HG02870 (cell line): ENCODE results near the gene SLC35E2B.
"Not testable (repeated sequence)": the region's sequence is repeated elsewhere in the genome, so short reads cannot be mapped to it uniquely, and the experiment has no call there.

Experiments
- ATAC-seq: cut with Tn5 transposase; IDR thresholded peaks from one replicate; pipeline ENCODE4 v1.9.1; 2021; ENCODE audit warnings: mild to moderate bottlenecking, moderate library complexity; ENCODE audit not compliant: unreplicated experiment

The SLC35E2B gene

DNA sequence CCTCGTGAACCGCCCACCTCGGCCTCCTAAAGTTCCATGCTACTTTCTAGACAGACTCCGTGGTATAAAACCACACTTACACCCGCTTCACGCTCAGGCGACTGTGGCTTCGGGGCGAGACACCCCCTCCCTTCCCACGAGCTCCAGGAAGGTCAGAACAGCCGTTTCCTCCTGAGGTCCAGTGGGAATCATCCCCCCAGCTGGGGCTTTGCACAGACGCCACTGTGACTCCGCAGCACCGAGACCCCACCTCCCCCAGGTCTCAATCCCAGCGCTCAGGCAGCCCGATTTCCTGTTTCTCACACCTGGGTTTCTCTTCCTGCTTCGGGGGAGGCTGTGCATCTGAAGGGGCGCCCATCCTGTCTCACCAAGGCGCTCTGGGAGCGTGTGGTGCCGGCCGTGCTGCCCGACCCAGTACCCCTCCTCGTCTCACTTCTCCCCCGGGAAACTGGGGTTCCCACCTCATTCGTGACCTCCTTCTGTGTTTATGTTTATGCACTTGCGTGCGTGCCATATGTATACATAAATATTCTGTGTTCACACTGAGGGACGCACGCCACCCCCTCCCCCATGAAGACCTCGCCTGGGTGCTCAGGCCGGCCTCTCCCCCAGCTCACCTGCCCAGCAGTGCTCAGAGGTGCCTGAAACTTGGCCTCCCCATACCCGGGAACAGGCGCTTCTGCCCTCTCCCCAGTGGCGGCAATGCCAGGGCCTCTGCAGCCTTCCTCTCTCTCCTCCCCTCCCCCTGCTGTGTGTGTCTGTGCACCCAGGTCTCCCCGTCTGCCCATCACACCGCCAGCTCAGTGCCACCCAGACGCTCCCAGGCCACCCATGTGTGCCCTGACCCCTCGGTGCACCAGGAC is 14.6 kb downstream of the SLC35E2B start:
- ATAC-seq, result peak; percentile 50

- not testable (repeated sequence) for ATAC-seq
Observed at GRCh38 chr1:1676087-1676486, 16.5 kb downstream of the SLC35E2B start.

- ATAC-seq, result not testable (repeated sequence)
Observed at GRCh38 chr1:1675218-1675617, 17.4 kb downstream of the SLC35E2B start.

DNA sequence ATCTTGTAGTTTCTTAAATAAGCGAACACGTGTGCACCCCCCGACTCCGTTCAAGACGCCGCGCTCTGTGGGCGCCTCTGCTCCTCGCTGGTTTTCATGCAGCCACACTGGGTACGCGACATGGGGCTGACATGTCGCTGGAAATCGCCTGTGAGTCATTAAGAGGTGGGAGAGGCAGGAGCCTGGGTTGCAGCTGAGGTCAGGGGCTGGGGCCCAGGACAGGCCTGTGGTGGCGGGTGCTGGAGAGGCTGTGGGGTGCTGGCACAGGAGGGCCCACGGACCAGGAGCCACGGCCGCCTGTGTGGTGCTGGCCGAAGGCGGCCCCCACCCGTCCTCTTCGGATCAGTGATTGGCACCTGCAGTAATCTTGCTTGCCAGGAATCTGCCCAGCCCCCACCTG is 17.8 kb downstream of the SLC35E2B start:
- not testable (repeated sequence) for ATAC-seq

DNA sequence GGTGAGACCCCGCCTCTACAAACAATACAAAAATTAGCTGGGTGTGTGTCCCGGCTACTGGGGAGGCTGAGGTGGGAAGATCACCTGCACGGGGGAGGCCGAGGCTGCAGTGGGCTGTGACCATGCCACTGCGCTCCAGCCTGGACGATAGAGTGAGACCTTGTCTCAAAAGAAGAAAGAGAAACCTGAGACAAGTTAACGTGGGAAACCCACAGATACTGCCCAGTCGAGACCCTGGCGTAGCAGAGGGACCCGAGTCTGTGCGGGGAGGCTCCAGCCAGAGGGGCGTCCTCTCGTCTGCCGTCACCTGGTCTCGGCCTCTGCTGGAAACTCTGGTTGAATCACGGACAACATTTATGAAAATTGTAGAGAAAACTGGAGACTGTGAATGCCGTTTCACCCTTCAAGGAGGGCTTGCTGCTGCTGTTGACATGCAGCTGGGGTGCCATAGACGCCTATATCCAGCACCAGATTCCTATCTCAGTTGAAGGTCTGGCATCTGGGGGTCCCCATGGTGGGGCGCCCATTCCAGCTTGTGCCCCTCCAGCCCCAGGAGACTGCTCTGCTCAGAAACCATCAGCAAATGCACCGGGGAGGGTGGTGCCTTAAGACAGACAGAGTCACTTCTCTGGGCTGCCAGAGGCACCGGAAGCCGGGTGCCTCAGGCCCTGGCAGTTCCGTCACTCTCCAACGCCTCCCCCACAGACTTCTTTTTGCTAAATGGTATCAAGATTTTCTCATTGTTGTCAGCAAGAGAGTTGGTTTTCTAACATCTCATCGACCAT is 20.2 kb downstream of the SLC35E2B start:
- ATAC-seq, result no peak

- ATAC-seq, result no peak
Observed at GRCh38 chr1:1671365-1672119, 21.1 kb downstream of the SLC35E2B start.

GRCh38 chr1:1670866-1671265 is 21.7 kb downstream of the SLC35E2B start:
- ATAC-seq, result no peak

- ATAC-seq, result no peak
Observed at GRCh38 chr1:1669468-1670440, 22.8 kb downstream of the SLC35E2B start.

DNA sequence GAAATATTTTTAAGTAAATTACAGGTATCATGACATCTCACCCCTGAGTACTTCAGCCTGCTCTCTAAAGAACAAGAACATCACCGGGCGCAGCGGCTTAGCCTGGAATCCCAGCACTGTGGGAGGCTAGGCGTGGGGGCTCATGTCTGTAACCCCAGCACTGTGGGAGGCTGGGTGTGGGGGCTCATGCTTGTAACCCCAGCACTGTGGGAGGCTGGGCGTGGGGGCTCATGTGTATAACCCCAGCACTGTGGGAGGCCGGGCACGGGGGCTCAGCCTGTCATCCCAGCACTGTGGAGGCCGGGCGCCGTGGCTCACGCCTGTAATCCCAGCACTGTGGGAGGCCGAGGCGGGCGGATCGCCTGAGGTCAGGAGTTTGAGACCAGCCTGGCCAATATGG is 26.1 kb downstream of the SLC35E2B start:
- ATAC-seq, result no peak

GRCh38 chr1:1665815-1666251 is 26.8 kb downstream of the SLC35E2B start:
- ATAC-seq, result no peak

DNA sequence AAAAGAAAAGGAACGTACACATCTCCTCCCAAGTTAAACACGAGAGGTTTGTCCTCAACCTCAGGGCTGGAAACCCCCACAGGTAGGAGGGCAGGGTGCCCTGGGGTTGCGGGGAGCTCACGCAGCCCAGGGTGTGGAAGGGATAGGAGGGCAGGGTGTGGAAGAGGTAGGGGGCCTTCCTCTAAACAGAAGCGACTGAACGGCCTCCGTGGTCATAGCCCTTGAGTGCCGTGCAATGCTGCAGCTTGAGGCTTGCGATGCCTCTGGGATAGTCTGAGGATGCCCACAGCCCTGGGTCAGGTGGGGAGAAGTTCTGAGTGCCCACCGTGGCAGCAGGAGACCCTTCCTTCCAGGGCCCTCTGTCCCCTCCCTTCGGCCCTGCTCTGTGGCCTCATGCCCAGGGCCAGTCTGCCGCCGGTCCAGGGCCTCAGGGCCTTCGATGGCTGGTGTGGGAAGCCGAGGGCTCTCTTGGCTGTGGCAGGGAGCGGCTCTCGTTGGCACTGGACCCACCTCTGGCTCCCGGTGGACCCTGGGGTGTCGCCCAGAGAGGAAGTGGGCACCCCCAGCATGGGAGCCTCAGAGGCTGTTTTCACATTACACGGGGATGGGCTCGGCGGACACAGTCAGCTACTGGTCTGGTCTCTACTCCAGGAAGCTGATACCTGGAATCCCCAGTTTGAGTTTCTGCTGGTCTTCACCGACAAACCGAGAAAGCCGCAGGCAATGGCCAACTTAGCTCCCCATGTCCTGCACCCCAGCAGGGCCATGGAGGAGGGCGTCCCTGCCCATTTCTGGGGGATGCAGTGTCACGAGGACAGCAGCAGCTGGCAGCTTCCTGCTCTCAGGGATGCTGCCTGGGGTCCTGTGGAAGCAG is 27.4 kb downstream of the SLC35E2B start:
- no peak for ATAC-seq

DNA sequence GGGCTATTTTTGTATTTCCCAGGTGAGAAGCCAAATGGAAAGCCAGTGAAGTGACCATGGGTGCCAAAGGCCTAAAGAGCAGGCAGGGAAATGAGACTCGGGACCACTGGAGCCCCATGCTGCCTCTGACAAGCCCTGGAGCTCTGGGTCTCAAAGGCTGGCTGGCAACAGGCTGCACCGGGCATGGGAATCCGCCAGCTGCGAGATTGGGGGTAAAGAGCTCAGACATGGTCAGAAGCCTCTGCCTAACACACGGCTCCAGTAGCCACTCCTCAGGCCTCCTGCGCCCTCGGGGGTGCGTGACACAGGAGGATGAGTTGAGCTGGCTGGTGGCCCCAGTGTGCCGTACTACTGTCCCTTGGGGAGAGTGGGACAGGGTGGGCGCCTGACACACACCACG is 28.3 kb downstream of the SLC35E2B start:
- not testable (repeated sequence) for ATAC-seq

- ATAC-seq, result not testable (repeated sequence)
Observed at GRCh38 chr1:1662830-1663560, 29.6 kb downstream of the SLC35E2B start.

- not testable (repeated sequence) for ATAC-seq
Observed at GRCh38 chr1:1662392-1662791, 30.2 kb downstream of the SLC35E2B start.

DNA sequence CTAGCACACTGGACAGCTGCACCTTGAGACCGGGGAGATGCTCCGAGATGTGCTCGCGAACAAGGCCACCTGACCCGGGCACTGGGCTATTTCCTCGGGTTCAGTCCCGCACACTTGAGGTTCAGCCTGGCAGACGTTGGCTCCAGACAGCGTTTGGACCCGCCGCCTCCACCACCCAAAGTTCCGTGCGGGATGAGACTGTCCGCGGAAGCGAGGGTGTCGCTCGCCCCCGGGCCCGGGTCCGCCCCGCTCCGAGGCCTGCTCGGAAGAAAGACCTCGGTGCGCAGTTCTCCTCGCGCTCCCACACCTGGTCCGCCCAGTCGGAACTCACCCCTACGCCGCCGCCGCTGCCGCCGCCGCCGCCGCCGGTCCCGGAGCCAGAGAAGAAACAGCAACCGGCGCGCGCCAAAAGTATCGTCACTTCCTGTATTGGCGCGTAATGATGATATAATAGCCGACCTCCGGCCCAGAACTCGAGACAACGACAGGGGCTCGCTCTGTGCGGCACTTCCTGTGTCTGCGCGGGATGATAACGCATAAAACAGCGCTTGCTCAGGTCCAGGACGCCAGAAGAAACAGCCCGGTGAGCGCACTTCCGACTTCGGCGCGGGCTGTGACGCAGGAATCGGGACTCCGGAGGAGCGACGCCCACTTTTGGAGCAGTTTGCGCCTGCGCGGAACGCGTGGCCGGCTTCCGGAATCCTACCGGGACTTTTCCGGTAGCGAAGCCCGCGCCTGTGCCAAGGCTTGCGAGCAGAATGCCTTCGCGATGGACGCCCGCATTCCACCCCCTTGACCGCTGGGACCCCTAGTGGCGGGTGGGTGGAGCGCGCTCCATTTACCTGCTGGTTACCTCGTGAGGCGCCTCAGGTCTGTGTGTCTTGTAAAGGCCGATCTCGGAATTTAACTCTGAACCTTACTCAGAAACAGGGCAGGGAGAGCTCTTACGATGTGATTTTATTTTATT is 33.7 kb downstream of the SLC35E2B start, which contains the start of gene CDK11B:
Gene CDK11B, minus strand, starts transcription at position 422 of the 967 bp plus-strand sequence. CDS start 1,519 bp downstream, outside the sequence.
- peak; percentile 81 for ATAC-seq

- not testable (repeated sequence) for ATAC-seq
Observed at GRCh38 chr1:1648265-1648664, 44.3 kb downstream of the SLC35E2B start.
